Heart left ventricle (tissue), 16 donors: ENCODE data around the gene TSPAN15. TPM values are rescaled to one million over a fixed set of nuclear protein-coding genes. Genes with fewer than 3 reads are reported as not detected.

ENCODE experiments used
- ATAC-seq, 4 donors: fragments of 200-7000 bp; cut with Tn5 transposase; one replicate each; pipeline ENCODE4 v1.9.1; 2020 to 2022; ENCODE audit warnings: moderate library complexity in 4 of 4, mild to moderate bottlenecking in 3 of 4, moderate number of reproducible peaks in 1 of 4
- DNase-seq, 5 donors: peaks; one replicate each; pipeline ENCODE4 v3.0.0-alpha.2; 2020
- H3K27ac ChIP-seq, 12 donors: fragments of 200-600 bp; sonication (generic) in 4 of 12; one replicate each; pipeline versions ENCODE4 v1.5.0 to v1.8.0; 2016 to 2022; ENCODE audit warnings: mild to moderate bottlenecking in 2 of 12
- H3K27me3 ChIP-seq, 9 donors: fragments of 200-600 bp; sonication (generic) in 2 of 9; one replicate each; pipeline versions ENCODE4 v1.5.1 to v1.8.0; 2016 to 2022; ENCODE audit warnings: mild to moderate bottlenecking in 3 of 9
- H3K36me3 ChIP-seq, 9 donors: fragments of 200-600 bp; sonication (generic) in 2 of 9; one replicate each; pipeline versions ENCODE4 v1.5.0 to v1.8.0; 2018 to 2022; ENCODE audit warnings: mild to moderate bottlenecking in 2 of 9
- H3K4me1 ChIP-seq, 12 donors: fragments of 200-600 bp; sonication (generic) in 4 of 12; one replicate each; pipeline versions ENCODE4 v1.5.0 to v1.8.0; 2016 to 2022; ENCODE audit warnings: mild to moderate bottlenecking in 3 of 12
- H3K4me3 ChIP-seq, 12 donors: fragments of 200-600 bp; sonication (generic) in 4 of 12; one replicate each; pipeline versions ENCODE4 v1.5.0 to v1.8.0; 2017 to 2022; ENCODE audit warnings: mild to moderate bottlenecking in 9 of 12, moderate library complexity in 4 of 12
- H3K9me3 ChIP-seq, 12 donors: fragments of 200-600 bp; sonication (generic) in 4 of 12; one replicate each; pipeline versions ENCODE4 v1.5.0 to v1.8.0; 2016 to 2022; ENCODE audit warnings: mild to moderate bottlenecking in 1 of 12
- POLR2A ChIP-seq, 2 donors: fragments of 450-650 bp; IDR thresholded peaks; one replicate each; pipeline ENCODE4 v1.6.1; 2017; ENCODE audit warnings: antibody characterized with exemption in 2 of 2, mild to moderate bottlenecking in 2 of 2, moderate library complexity in 2 of 2
- WGBS, 4 donors: extraction: QIAGEN DNeasy Blood & Tissue Kit in 2 of 4; methylation state at CpG; one replicate each; pipeline versions ENCODE4 v1.1.5 to v1.1.7; 2013 to 2018; 5-methylcytosine and 5-hydroxymethylcytosine counted together
- intact Hi-C, 10 donors: fragments of 100-400 bp; cut with DNase I; formaldehyde crosslinking; loops; one replicate each; pipeline versions ENCODE4 v1.11.1 to v1.14.2; 2022
- polyA plus RNA-seq, 2 donors: library from polyadenylated mRNA; stranded (reverse); fragments of 200-250 nt; gene quantifications; one replicate each; pipeline ENCODE4 v1.2.3, GENCODE V29; 2013
- total RNA-seq, 9 donors: library from RNA; depleted of rRNA in 2 of 9; stranded (reverse); fragments of >200 nt in 2 of 9; fragmentation: NEBNext Ultra II Directional in 3 of 9; extraction: Animal tissue kit (Norgen Biotek cat#: 25700) in 3 of 9; gene quantifications; one replicate each; pipeline versions ENCODE4 v1.1.0 to v1.2.4, GENCODE V29; 2016 to 2023
- TF ChIP-seq, protein P1 (sequence below), 12 donors: fragments of 200-600 bp; sonication (generic) in 4 of 12; IDR thresholded peaks; one replicate each; pipeline versions ENCODE4 v1.5.0 to v1.8.0; 2018 to 2022; ENCODE audit warnings: antibody characterized with exemption in 12 of 12, mild to moderate bottlenecking in 5 of 12
- donor health status: ischemic (EF 13 %, LVEDD 7.1; RV severe dilation, severe dysfunction).
- donor health status: healthy with polysubstance abuse.
- donor health status: DM: no; HTN: yes; CAD: no.
- donor health status: DM: no; HTN: no; CAD: no.
- donor health status: ischemic (EF 25% LVEDD 6.9; RV normal size, moderate dysfunction).
- donor health status: ischemic (EF 25% LVEDD 5.7; RV mildly dilated, moderate dysfunction).
- donor health status: healthy.
- donor health status: DM: yes; HTN: yes; CAD: no.
- donor health status: ischemic (EF 35%, LVEDD 5.7; RV mildly dilated, moderate dysfunction).
- donor health status: nonischemic (EF 11% LVEDD 7.7; RV severe dilation, severe dysfunction).
- donor health status: DM: yes; HTN: yes; CAD: no.
- donor health status: PGD.
- donor health status: ischemic (EF 29% LVEDD 5.4; RV normal size, mild dysfunction).
- donor health status: nonischemic (EF 23%, LVEDD 6.1; RV moderate dilation, normal function).

TSPAN15 gene
- total and polyA plus RNA-seq, 11 donors: 4.5 to 20.2 (median 11.1) TPM

DNA sequence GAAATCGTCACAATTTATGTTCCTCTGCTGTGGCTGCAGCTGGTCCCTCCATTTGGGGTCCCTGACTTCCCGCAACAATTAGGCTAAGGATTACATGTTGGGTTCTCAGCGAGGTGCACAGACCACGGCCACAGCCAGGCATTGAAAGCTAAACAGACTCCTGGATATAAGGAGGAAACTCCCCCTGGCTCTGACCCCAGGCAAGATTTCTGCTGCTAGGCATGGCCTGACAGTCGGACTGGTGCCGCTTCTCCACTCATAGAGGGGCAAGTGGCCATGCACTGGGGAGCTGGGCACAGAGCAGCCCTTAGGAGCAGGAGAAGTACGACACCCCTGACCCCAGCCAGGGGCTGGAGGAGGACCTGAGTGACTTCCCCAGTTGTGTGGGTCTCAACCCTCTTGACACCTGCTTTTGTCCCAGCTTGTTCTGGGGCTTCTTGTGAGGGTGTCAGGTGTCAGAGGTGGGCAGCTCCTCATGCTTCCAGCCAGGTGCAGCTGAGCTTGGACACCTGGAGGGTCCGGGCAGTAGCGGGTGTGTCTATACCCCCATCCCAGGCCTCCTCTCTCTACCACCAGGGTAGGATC, 38.3 kb downstream of the TSPAN15 start:
- WGBS, 4 donors: 87 to 98% (median 94%) methylated on average over 6 to 9 of the region's 9 CpGs
- TF ChIP-seq, protein P1, sequence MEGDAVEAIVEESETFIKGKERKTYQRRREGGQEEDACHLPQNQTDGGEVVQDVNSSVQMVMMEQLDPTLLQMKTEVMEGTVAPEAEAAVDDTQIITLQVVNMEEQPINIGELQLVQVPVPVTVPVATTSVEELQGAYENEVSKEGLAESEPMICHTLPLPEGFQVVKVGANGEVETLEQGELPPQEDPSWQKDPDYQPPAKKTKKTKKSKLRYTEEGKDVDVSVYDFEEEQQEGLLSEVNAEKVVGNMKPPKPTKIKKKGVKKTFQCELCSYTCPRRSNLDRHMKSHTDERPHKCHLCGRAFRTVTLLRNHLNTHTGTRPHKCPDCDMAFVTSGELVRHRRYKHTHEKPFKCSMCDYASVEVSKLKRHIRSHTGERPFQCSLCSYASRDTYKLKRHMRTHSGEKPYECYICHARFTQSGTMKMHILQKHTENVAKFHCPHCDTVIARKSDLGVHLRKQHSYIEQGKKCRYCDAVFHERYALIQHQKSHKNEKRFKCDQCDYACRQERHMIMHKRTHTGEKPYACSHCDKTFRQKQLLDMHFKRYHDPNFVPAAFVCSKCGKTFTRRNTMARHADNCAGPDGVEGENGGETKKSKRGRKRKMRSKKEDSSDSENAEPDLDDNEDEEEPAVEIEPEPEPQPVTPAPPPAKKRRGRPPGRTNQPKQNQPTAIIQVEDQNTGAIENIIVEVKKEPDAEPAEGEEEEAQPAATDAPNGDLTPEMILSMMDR (IDR thresholded peaks at IDR 0.05): no peak
- no peak for TF ChIP-seq POLR2A (IDR thresholded peaks at IDR 0.05)
- Histone ChIP-seq H3K4me1 (peaks cover 0 to 33% (median 9%) of the 10 kb centered on the region in 12 donors), H3K36me3 (no peaks in the 10 kb centered on the region), H3K4me3 (no peak overlapping the region), H3K27ac (peak overlapping the region in 1 of 12 donors; percentile 87), H3K9me3 (peaks cover 0 to 13% (median 7%) of the 10 kb centered on the region in 12 donors), H3K27me3 (no peaks in the 10 kb centered on the region)
- DNase-seq (peak in 1 of 5 donors; percentile 14), ATAC-seq (no peak)
- intact Hi-C loops: no loop called here

DNA sequence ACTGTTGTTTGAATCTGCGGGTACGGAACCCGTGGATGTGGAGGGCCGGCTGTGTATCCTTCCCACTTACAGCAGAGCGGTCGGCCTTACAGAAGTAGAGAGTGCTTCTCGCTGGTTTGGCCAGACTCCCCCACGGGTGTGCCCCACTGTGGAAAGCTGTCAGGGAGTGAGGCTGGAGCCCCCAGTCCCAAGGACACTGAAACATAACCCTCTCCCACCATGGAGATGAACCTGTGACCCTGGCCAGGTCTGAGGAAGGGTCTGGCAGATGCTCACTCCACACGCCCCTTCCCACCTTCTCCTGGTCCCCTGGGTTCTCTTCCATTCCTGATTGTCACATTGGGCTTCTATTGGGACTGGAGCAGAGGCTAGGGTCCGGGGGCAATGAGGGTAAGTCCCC, 39.6 kb downstream of the TSPAN15 start:
- peaks cover 0 to 13% (median 7%) of the 10 kb centered on the region in 12 donors for H3K9me3 ChIP-seq
- WGBS, 4 donors: 93 to 98% (median 95%) methylated on average over 10 of the region's 10 CpGs
- no peaks in the 10 kb centered on the region for H3K36me3 ChIP-seq
- ATAC-seq (no peak), DNase-seq (no peak)
- intact Hi-C loops: no loop called here
- TF ChIP-seq POLR2A (IDR thresholded peaks at IDR 0.05): no peak
- TF ChIP-seq, protein P1 (IDR thresholded peaks at IDR 0.05): no peak
- H3K4me1 ChIP-seq: peaks cover 0 to 26% (median 9%) of the 10 kb centered on the region in 12 donors
- no peaks in the 10 kb centered on the region for H3K27me3 ChIP-seq
- no peak overlapping the region for H3K4me3 ChIP-seq
- peak overlapping the region in 1 of 12 donors; percentile 87 for H3K27ac ChIP-seq

DNA sequence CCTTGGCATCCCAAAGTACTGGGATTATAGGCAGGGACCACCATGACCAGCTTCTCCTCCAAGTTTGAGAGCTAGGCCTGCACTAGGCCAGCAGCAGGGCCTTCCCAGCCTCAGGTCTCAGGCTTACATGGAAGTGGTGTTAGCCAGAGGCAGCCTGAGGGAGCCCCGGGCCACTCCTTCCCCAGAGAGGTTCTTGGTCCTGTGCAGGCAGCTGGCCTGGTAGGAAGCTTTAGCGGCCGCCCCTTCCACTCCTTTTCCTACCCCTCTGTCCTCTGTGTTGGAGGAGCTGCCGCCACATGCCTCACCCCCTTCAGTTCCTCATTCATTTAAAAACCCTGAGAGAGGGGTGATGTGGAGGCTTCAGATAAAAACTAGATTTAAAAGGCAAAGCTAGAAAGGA, 40.3 kb downstream of the TSPAN15 start:
- Histone ChIP-seq H3K4me3 (no peak overlapping the region), H3K9me3 (peaks cover 0 to 13% (median 7%) of the 10 kb centered on the region in 12 donors), H3K27me3 (no peaks in the 10 kb centered on the region), H3K36me3 (peaks cover 0 to 4% (median 0%) of the 10 kb centered on the region in 9 donors), H3K27ac (peak overlapping the region in 1 of 12 donors; percentile 87), H3K4me1 (peaks cover 0 to 18% (median 5%) of the 10 kb centered on the region in 12 donors)
- intact Hi-C loops: no loop called here
- TF ChIP-seq, protein P1 (IDR thresholded peaks at IDR 0.05): no peak
- no peak for TF ChIP-seq POLR2A (IDR thresholded peaks at IDR 0.05)
- no peak for ATAC-seq
- WGBS, 4 donors: 64 to 93% (median 69%) methylated on average over 4 of the region's 4 CpGs
- DNase-seq: no peak

DNA sequence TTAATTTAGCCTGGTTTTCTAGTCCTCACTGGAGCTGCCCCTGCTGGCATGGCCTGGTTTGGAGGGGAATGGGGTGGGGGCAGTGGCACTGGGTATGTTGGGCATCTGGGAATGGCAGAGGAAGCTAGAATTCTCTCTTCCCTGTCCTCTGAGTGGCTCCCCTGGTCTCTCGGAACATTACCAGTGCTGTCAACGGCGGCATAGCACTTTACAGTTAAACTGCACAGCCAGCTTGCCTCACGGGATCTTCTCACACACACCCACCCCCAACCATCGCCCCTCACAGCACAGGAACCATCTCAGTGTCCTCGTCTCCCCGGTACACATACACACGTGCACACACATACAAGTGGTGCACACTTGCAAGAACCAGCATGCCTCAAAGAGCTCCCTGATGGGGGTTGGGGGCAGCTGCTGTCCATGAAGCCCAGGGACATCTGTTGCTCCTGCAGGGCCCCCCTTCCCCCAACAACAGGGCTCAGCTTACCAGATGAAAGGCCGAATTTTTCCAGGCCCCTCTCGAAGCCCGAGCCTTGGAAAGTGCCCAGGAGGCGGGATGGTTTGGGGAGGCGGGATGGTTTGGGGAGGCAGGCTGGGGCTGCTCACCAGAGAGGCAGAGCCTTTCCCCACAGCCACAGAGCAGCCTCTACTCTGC, 41.0 kb downstream of the TSPAN15 start:
- 75 to 77% (median 76%) methylated on average over 13 of the region's 13 CpGs for WGBS, 4 donors
- Histone ChIP-seq H3K4me3 (no peak overlapping the region), H3K4me1 (peaks cover 0 to 12% (median 0%) of the 10 kb centered on the region in 12 donors), H3K36me3 (peaks cover 0 to 6% (median 0%) of the 10 kb centered on the region in 9 donors), H3K27me3 (no peaks in the 10 kb centered on the region), H3K9me3 (peaks cover 0 to 13% (median 7%) of the 10 kb centered on the region in 12 donors), H3K27ac (peak overlapping the region in 2 of 12 donors; percentile 2 to 87)
- ATAC-seq: no peak
- intact Hi-C loops: no loop called here
- TF ChIP-seq POLR2A (IDR thresholded peaks at IDR 0.05): no peak
- TF ChIP-seq, protein P1 (IDR thresholded peaks at IDR 0.05): no peak
- no peak for DNase-seq
